ENCODE measurements around the gene LMO1. TPM values are rescaled to one million over a fixed set of nuclear protein-coding genes. Genes with fewer than 3 reads are reported as not detected.

Gene LMO1
- total RNA-seq, 1 experiment from 2014 or later, result 0.27 TPM

Other genes with a start within 250 kb of the LMO1 start
- gene TUB, start 182.7 kb downstream of the LMO1 start, total RNA-seq (2021; ENCODE audit: unreplicated experiment), result 0.02 TPM
- not detected for gene RIC3, start 94.9 kb downstream of the LMO1 start, total RNA-seq (2021; ENCODE audit: unreplicated experiment)

Measured in HCT116 (cell line).